ENCODE measurements around the gene XYLT2.

DNA sequence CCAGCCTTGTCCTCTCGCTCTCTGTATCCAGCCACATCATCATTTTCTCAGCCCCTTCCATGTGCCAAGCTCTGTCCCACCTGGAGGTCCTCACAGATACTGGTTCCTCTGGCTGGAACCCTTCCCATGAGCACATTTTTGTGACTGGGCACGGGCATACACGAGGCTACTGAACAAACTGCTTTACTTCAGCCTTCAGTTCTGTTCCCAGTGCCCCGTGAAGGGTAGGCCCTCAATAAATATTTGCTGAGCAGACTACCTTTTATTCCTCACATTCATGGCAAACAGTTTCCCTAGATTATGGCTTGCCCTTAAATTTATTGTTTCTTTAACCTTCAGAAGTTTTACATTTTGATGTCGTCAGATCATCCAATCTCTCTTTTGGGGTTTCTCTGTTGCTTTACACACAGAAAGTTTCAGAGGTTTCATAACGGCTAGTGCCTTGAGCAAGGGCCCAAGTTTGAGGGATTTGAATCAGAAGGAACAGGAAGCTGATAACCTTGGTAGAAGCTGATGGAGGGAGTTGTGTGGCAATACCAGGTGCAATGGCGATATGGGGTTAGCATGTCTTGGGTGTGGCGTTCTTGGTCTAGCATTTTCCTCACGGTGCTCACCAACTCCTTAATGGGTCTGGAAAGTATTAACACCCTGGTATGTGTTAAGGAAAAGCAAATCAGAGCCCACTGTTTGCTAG lies 43.9 kb upstream of the XYLT2 start:
- TF ChIP-seq CTCF (conservative IDR thresholded peaks at IDR 0.05; ENCODE audit: low read length) (no peak), EZH2phosphoT487 (IDR thresholded peaks at IDR 0.05; ENCODE audit: borderline replicate concordance) (no peak)

Measured in Loucy (cell line).